Subcutaneous abdominal adipose tissue (tissue), 5 donors: ENCODE results near the gene SAXO1.

Experiments
- H3K27ac ChIP-seq: one replicate; pipeline ENCODE4 v1.7.0; 2013; ENCODE audit warnings: low read depth, mild to moderate bottlenecking, inconsistent platforms, low read length, moderate library complexity
- H3K27me3 ChIP-seq, 5 donors: one replicate each; pipeline ENCODE4 v1.7.0; 2013; ENCODE audit warnings: low read length in 5 of 5, inconsistent platforms in 1 of 5; ENCODE audit not compliant: control insufficient read depth in 5 of 5, insufficient read depth in 4 of 5
- H3K36me3 ChIP-seq, 5 donors: one replicate each; pipeline ENCODE4 v1.7.0; 2013; ENCODE audit warnings: low read length in 5 of 5; ENCODE audit not compliant: control insufficient read depth in 5 of 5, insufficient read depth in 5 of 5
- H3K4me1 ChIP-seq, 5 donors: one replicate each; pipeline ENCODE4 v1.7.0; 2013; ENCODE audit warnings: low read length in 5 of 5, mild to moderate bottlenecking in 3 of 5, moderate library complexity in 1 of 5; ENCODE audit not compliant: control insufficient read depth in 5 of 5, insufficient read depth in 5 of 5
- H3K4me3 ChIP-seq, 5 donors: one replicate each; pipeline ENCODE4 v1.7.0; 2013; ENCODE audit warnings: low read length in 5 of 5, low read depth in 1 of 5
- H3K9ac ChIP-seq, 5 donors: one replicate each; pipeline ENCODE4 v1.7.0; 2013; ENCODE audit warnings: low read length in 5 of 5, mild to moderate bottlenecking in 4 of 5, moderate library complexity in 3 of 5
- H3K9me3 ChIP-seq, 5 donors: one replicate each; pipeline ENCODE4 v1.7.0; 2013; ENCODE audit warnings: low read length in 5 of 5; ENCODE audit not compliant: control insufficient read depth in 5 of 5
- donor health status: healthy.
- donor health status: healthy.
- donor health status: healthy.
- donor health status: healthy.
- donor health status: healthy.

SAXO1 gene

GRCh38 chr9:18988003-18988402 is 45.0 kb downstream of the SAXO1 start:
- H3K4me1 ChIP-seq, result no peaks in the 10 kb centered on the region
- H3K27ac ChIP-seq, result no peak overlapping the region
- H3K27me3 ChIP-seq, result no peaks in the 10 kb centered on the region
- peaks cover 0 to 3% (median 0%) of the 10 kb centered on the region in 5 donors for H3K9me3 ChIP-seq
- no peak overlapping the region for H3K9ac ChIP-seq
- H3K36me3 ChIP-seq, result no peaks in the 10 kb centered on the region
- H3K4me3 ChIP-seq, result no peak overlapping the region

- Histone ChIP-seq H3K9me3 (peaks cover 0 to 2% (median 0%) of the 10 kb centered on the region in 5 donors), H3K36me3 (no peaks in the 10 kb centered on the region), H3K4me3 (no peak overlapping the region), H3K9ac (no peak overlapping the region), H3K27ac (no peak overlapping the region), H3K4me1 (peaks cover 0 to 8% (median 7%) of the 10 kb centered on the region in 5 donors), H3K27me3 (no peaks in the 10 kb centered on the region)
Measured at GRCh38 chr9:18985996-18986395, 47.0 kb downstream of the SAXO1 start.

- Histone ChIP-seq H3K9me3 (peaks cover 0 to 2% (median 0%) of the 10 kb centered on the region in 5 donors), H3K4me3 (no peak overlapping the region), H3K4me1 (peaks cover 0 to 8% (median 7%) of the 10 kb centered on the region in 5 donors), H3K27me3 (no peaks in the 10 kb centered on the region), H3K27ac (no peak overlapping the region), H3K36me3 (no peaks in the 10 kb centered on the region), H3K9ac (no peak overlapping the region)
Measured at GRCh38 chr9:18985464-18985951, 47.5 kb downstream of the SAXO1 start.

- H3K4me1 ChIP-seq, result peaks cover 0 to 13% (median 12%) of the 10 kb centered on the region in 5 donors
- H3K9ac ChIP-seq, result no peak overlapping the region
- peaks cover 0 to 2% (median 0%) of the 10 kb centered on the region in 5 donors for H3K9me3 ChIP-seq
- H3K36me3 ChIP-seq, result no peaks in the 10 kb centered on the region
- H3K27ac ChIP-seq, result no peak overlapping the region
- H3K27me3 ChIP-seq, result no peaks in the 10 kb centered on the region
- peak overlapping the region in 1 of 5 donors; percentile 22 for H3K4me3 ChIP-seq
Measured at GRCh38 chr9:18982262-18982620, 50.8 kb downstream of the SAXO1 start.

GRCh38 chr9:18981476-18982261 is 51.3 kb downstream of the SAXO1 start:
- Histone ChIP-seq H3K9ac (no peak overlapping the region), H3K4me1 (peaks cover 0 to 14% (median 13%) of the 10 kb centered on the region in 5 donors), H3K4me3 (peak overlapping the region in 1 of 5 donors; percentile 22), H3K36me3 (no peaks in the 10 kb centered on the region), H3K9me3 (peaks cover 0 to 2% (median 0%) of the 10 kb centered on the region in 5 donors), H3K27me3 (no peaks in the 10 kb centered on the region), H3K27ac (no peak overlapping the region)

- no peak overlapping the region for H3K4me3 ChIP-seq
- H3K27me3 ChIP-seq, result no peaks in the 10 kb centered on the region
- H3K36me3 ChIP-seq, result no peaks in the 10 kb centered on the region
- peaks cover 0 to 2% (median 0%) of the 10 kb centered on the region in 5 donors for H3K9me3 ChIP-seq
- H3K4me1 ChIP-seq, result peaks cover 0 to 22% (median 16%) of the 10 kb centered on the region in 5 donors
- no peak overlapping the region for H3K27ac ChIP-seq
- no peak overlapping the region for H3K9ac ChIP-seq
Measured at GRCh38 chr9:18980189-18980588, 52.8 kb downstream of the SAXO1 start.

GRCh38 chr9:18979367-18979766 is 53.6 kb downstream of the SAXO1 start:
- Histone ChIP-seq H3K9me3 (peaks cover 0 to under 1% (median 0%) of the 10 kb centered on the region in 5 donors), H3K27me3 (no peaks in the 10 kb centered on the region), H3K27ac (no peak overlapping the region), H3K4me3 (no peak overlapping the region), H3K9ac (no peak overlapping the region), H3K36me3 (no peaks in the 10 kb centered on the region), H3K4me1 (peaks cover 0 to 22% (median 16%) of the 10 kb centered on the region in 5 donors)

GRCh38 chr9:18978188-18978587 is 54.8 kb downstream of the SAXO1 start:
- no peaks in the 10 kb centered on the region for H3K36me3 ChIP-seq
- no peaks in the 10 kb centered on the region for H3K27me3 ChIP-seq
- peaks cover 0 to 22% (median 16%) of the 10 kb centered on the region in 5 donors for H3K4me1 ChIP-seq
- no peak overlapping the region for H3K27ac ChIP-seq
- no peak overlapping the region for H3K9ac ChIP-seq
- no peak overlapping the region for H3K4me3 ChIP-seq
- no peaks in the 10 kb centered on the region for H3K9me3 ChIP-seq

GRCh38 chr9:18976709-18977531 is 56.1 kb downstream of the SAXO1 start:
- Histone ChIP-seq H3K27ac (no peak overlapping the region), H3K27me3 (no peaks in the 10 kb centered on the region), H3K4me1 (peaks cover 0 to 17% (median 14%) of the 10 kb centered on the region in 5 donors), H3K9me3 (no peaks in the 10 kb centered on the region), H3K36me3 (no peaks in the 10 kb centered on the region), H3K4me3 (peak overlapping the region; percentile 8 to 39 (median 31)), H3K9ac (no peak overlapping the region)
